HepG2 (cell line): Measurements from ENCODE around the gene PREX1. TPM values are rescaled to one million over a fixed set of nuclear protein-coding genes. Genes with fewer than 3 reads are reported as not detected.

Source experiments
- AFF4 ChIP-seq: sonication (generic); formaldehyde crosslinking; IDR thresholded peaks from 2 replicates; pipeline ENCODE4 v1.4.0; 2020; ENCODE audit warnings: missing genetic modification reagents
- AGO2 ChIP-seq: fragments of 200-400 bp; formaldehyde crosslinking; optimal IDR thresholded peaks from 2 replicates; pipeline ENCODE3; 2017; ENCODE audit warnings: mild to moderate bottlenecking, low read depth, low read length, moderate library complexity
- ERF ChIP-seq: IDR thresholded peaks from 2 replicates; pipeline ENCODE4 v1.6.1; 2018; ENCODE audit warnings: missing biosample characterization, missing genetic modification reagents
- FOXO1 ChIP-seq: sonication (generic); formaldehyde crosslinking; IDR thresholded peaks from 2 replicates; pipeline ENCODE4 v1.4.0; 2020; ENCODE audit warnings: missing genetic modification reagents
- HNRNPH1 ChIP-seq: fragments of 200-400 bp; formaldehyde crosslinking; optimal IDR thresholded peaks from 2 replicates; pipeline ENCODE3; 2017; ENCODE audit warnings: mild to moderate bottlenecking, low read depth, low read length
- KLF12 ChIP-seq: sonication (generic); formaldehyde crosslinking; IDR thresholded peaks from 2 replicates; pipeline ENCODE4 v1.4.0; 2020; ENCODE audit warnings: missing genetic modification reagents, borderline replicate concordance
- MAFG ChIP-seq: sonication (generic); formaldehyde crosslinking; IDR thresholded peaks from 2 replicates; pipeline ENCODE4 v1.5.1; 2020; ENCODE audit warnings: mild to moderate bottlenecking, missing genetic modification reagents
- NAIF1 ChIP-seq: sonication (generic); formaldehyde crosslinking; IDR thresholded peaks from 2 replicates; pipeline ENCODE4 v1.5.0; 2020; ENCODE audit warnings: mild to moderate bottlenecking, missing genetic modification reagents, borderline replicate concordance
- SPEN ChIP-seq: sonication (generic); formaldehyde crosslinking; IDR thresholded peaks from 2 replicates; pipeline ENCODE4 v1.5.1; 2020; ENCODE audit warnings: low read depth, mild to moderate bottlenecking, missing genetic modification reagents
- SRSF1 ChIP-seq: fragments of 200-400 bp; formaldehyde crosslinking; optimal IDR thresholded peaks from 2 replicates; pipeline ENCODE3; 2017; ENCODE audit warnings: mild to moderate bottlenecking, low read depth, low read length, moderate library complexity
- STAT5B ChIP-seq: sonication (generic); formaldehyde crosslinking; IDR thresholded peaks from 2 replicates; pipeline ENCODE4 v1.4.0; 2020; ENCODE audit warnings: missing genetic modification reagents
- TRIM24 ChIP-seq: sonication (generic); formaldehyde crosslinking; IDR thresholded peaks from 2 replicates; pipeline ENCODE4 v1.8.0; 2022; ENCODE audit warnings: mild to moderate bottlenecking, missing genetic modification reagents
- ZNF12 ChIP-seq: sonication (generic); formaldehyde crosslinking; IDR thresholded peaks from 2 replicates; pipeline ENCODE4 v1.5.0; 2020; ENCODE audit warnings: missing genetic modification reagents
- ZNF18 ChIP-seq: sonication (generic); formaldehyde crosslinking; IDR thresholded peaks from 2 replicates; pipeline ENCODE4 v1.8.0; 2022; ENCODE audit warnings: mild to moderate bottlenecking, missing genetic modification reagents; ENCODE audit not compliant: insufficient replicate concordance
- ZNF350 ChIP-seq: sonication (generic); formaldehyde crosslinking; IDR thresholded peaks from 2 replicates; pipeline ENCODE4 v1.4.0; 2020; ENCODE audit warnings: mild to moderate bottlenecking, low read depth, missing genetic modification reagents, borderline replicate concordance
- ZNF512 ChIP-seq: sonication (generic); formaldehyde crosslinking; IDR thresholded peaks from 2 replicates; pipeline ENCODE4 v1.4.0; 2020; ENCODE audit warnings: mild to moderate bottlenecking, missing genetic modification reagents
- polyA plus RNA-seq, 8 experiments: library from polyadenylated mRNA; depleted of rRNA in 3 of 8; stranded (reverse) in 7 of 8; unstranded in 1 of 8; fragments of >200 nt; fragmentation: Illumina TruSeq in 4 of 8; extraction: Trizol in 4 of 8; gene quantifications; 2 replicates each; pipeline versions ENCODE4 v1.2.1 to v1.2.3, GENCODE V29; 2011 to 2016; ENCODE audit warnings: low read depth in 4 of 8, missing spikeins in 1 of 8, mixed read lengths in 1 of 8; ENCODE audit not compliant: insufficient read depth in 1 of 8
- total RNA-seq, 5 experiments: library from RNA; depleted of rRNA; stranded (reverse); fragments of >200 nt; fragmentation: Illumina TruSeq; extraction: Trizol; gene quantifications; 2 replicates each; pipeline ENCODE4 v1.2.3, GENCODE V29; 2016; ENCODE audit warnings: low read depth in 1 of 5
- TF ChIP-seq, protein P1 (sequence below): IDR thresholded peaks from 2 replicates; pipeline ENCODE4 v1.6.1; 2016; ENCODE audit warnings: missing compliant biosample characterization, missing genetic modification reagents, borderline replicate concordance

The PREX1 gene
- total and polyA plus RNA-seq, 2 of the 13 experiments (the other 11 are each of a cell fraction or from before 2014, with no cell fraction given): 0.02 to 0.04 TPM

GRCh38 chr20:48723308-48724264 lies 104.2 kb downstream of the PREX1 start (continued):
- TF ChIP-seq TRIM24 (CRISPR knock-in tag) (no peak), AGO2 (no peak), NAIF1 (CRISPR knock-in tag) (peak; percentile 79; the same call in 1 of the 2 replicates), ZNF350 (CRISPR knock-in tag) (peak; percentile 74; the same call in 1 of the 2 replicates), AFF4 (CRISPR knock-in tag) (no peak), HNRNPH1 (no peak), SPEN (CRISPR knock-in tag) (no peak; the same call in 1 of the 2 replicates), MAFG (CRISPR knock-in tag) (no peak), ZNF18 (CRISPR knock-in tag) (no peak), SRSF1 (peak; percentile 59), ERF (CRISPR knock-in tag) (no peak), ZNF12 (CRISPR knock-in tag) (no peak), KLF12 (no peak), FOXO1 (peak; percentile 23; the same call in 1 of the 2 replicates), ZNF512 (CRISPR knock-in tag) (no peak), STAT5B (CRISPR knock-in tag) (no peak)
- TF ChIP-seq, protein P1, sequence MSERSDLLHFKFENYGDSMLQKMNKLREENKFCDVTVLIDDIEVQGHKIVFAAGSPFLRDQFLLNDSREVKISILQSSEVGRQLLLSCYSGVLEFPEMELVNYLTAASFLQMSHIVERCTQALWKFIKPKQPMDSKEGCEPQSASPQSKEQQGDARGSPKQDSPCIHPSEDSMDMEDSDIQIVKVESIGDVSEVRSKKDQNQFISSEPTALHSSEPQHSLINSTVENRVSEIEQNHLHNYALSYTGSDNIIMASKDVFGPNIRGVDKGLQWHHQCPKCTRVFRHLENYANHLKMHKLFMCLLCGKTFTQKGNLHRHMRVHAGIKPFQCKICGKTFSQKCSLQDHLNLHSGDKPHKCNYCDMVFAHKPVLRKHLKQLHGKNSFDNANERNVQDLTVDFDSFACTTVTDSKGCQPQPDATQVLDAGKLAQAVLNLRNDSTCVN (CRISPR knock-in tag): no peak; the same call in 1 of the 2 replicates
